C4-2B (cell line): ENCODE data around the gene USP32.
"Not testable (repeated sequence)": the region's sequence is repeated elsewhere in the genome, so short reads cannot be mapped to it uniquely, and the experiment has no call there.

Experiments used
- H3K27ac ChIP-seq: fragments of 450-650 bp; 2 replicates; pipeline ENCODE4 v1.5.1; 2017
- ZFX ChIP-seq: fragments of 450-650 bp; IDR thresholded peaks from 2 replicates; pipeline ENCODE4 v1.6.1; 2017
- TF ChIP-seq, protein P1 (sequence below): fragments of 450-650 bp; conservative IDR thresholded peaks from 2 replicates; pipeline ENCODE4 v1.5.1; 2017; ENCODE audit warnings: mild to moderate bottlenecking

Gene USP32

DNA sequence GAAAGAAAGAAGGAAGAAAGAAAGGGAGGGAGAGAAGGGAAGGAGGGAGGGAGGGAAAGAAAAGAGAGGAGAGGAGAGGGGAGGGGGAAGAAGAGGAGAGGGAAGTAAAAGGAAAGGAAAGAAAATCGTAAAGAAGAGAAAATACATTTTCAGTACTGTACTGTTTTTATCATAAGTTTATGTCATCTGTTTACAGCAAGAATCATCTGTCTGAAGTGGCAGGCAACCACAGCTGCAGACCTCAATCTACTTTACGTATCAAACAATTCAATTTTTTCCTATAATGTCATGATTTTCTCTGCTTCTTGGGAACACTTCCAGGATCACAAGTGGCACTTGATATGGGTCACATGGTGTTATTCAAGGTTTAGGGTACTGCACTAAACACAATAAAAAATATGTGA, 58.3 kb downstream of the USP32 start:
- no peak for TF ChIP-seq ZFX
- TF ChIP-seq, protein P1, sequence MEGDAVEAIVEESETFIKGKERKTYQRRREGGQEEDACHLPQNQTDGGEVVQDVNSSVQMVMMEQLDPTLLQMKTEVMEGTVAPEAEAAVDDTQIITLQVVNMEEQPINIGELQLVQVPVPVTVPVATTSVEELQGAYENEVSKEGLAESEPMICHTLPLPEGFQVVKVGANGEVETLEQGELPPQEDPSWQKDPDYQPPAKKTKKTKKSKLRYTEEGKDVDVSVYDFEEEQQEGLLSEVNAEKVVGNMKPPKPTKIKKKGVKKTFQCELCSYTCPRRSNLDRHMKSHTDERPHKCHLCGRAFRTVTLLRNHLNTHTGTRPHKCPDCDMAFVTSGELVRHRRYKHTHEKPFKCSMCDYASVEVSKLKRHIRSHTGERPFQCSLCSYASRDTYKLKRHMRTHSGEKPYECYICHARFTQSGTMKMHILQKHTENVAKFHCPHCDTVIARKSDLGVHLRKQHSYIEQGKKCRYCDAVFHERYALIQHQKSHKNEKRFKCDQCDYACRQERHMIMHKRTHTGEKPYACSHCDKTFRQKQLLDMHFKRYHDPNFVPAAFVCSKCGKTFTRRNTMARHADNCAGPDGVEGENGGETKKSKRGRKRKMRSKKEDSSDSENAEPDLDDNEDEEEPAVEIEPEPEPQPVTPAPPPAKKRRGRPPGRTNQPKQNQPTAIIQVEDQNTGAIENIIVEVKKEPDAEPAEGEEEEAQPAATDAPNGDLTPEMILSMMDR, result no peak
- no peak overlapping the region for H3K27ac ChIP-seq

DNA sequence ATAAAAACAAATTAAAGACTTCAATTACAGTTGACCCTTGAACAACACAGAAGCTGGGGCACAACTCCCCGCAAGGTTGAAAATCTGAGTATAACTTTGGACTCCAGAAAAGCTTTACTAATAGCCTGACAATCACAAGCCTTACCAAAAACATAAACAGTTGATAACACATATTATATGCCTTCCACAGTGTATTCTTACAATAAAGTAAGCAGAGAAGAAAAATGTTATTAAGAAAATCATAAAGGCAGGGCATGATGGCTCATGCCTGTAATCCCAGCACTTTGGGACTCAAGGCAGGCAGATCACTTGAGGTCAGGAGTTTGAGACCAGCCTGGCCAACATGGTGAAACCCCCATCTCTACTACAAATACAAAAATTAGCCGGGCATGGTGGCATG, 58.9 kb downstream of the USP32 start:
- not testable (repeated sequence) for H3K27ac ChIP-seq

DNA sequence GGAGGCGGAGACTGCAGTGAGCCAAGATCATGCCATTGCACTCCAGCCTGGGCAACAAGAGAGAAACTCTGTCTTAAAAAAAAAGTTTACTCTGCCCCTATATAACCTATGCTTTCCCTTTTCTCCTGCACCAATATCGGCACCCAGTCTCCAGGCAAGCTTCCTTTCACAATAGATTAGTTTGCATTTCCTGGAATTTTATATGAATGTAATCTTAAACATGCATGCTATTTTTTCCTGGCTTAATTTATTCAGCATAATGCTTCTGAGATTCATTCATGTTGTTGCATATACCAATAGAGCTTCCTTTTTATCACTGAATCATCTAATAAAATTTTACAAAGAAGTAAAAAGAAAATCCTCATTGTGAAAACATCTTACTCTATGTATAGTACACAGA, 59.4 kb downstream of the USP32 start:
- H3K27ac ChIP-seq, result no peak overlapping the region
- TF ChIP-seq ZFX, result no peak
- TF ChIP-seq, protein P1, result no peak

DNA sequence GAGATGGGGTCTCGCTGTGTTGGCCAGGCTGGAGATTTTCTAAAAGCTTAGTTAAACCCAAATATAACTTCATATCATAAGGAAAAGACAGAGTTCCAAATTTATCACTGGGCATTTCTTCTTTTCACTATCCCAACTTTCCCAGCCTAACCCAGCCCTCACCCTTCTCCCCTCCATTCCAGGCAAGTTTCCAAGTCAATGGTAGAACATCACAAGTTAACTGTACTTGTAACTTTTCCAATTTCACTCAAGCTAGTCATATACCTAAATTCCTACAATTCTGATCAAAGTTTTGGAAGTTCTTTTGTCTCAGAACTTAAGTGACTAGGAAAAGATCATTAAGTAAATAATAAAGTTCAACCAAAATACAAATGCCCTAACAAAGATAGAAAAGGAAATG, 61.2 kb downstream of the USP32 start:
- H3K27ac ChIP-seq, result no peak overlapping the region
- TF ChIP-seq, protein P1, result no peak
- no peak for TF ChIP-seq ZFX

DNA sequence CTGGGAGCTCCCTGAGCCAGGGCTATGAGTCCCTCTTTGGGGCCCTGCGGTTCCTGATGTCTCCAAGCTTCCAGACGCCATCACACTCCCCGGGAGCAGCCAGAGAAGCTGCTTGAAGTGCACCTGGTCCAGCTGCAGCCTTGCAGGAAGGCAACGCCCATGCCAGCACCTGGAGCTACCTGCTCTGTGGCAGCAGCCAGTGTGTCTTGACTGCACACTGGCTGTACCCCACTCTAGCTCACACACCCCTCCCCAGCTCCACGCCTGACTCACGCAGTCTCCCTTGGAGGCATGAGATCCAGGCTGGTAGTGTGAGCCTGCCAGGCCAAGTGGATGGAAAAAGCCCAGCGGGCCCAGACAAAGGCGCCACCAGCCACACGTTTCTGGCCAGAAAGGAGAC, 63.3 kb downstream of the USP32 start:
- TF ChIP-seq, protein P1, result no peak
- no peak for TF ChIP-seq ZFX
- no peak overlapping the region for H3K27ac ChIP-seq

DNA sequence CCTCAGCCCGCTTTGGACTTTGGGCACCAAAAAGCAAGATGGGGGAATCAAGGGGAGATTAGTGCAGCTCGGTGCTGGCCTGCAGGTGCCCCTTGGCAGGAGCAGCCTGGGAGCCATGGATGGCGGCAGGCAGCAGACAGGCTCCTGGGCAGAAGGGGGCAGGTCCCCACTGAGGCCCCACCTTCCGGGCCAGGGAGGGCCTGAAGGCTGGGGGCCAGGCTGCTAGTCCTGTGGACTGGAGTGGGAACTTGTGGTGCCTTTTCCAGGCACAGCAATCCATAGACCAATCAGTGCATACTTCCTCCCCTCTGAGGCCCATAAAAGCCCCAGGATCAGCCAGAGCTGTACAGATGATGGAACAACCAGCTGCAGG, 64.0 kb downstream of the USP32 start:
- TF ChIP-seq, protein P1, result no peak
- no peak for TF ChIP-seq ZFX
- no peak overlapping the region; the same call in 1 of the 2 replicates for H3K27ac ChIP-seq

DNA sequence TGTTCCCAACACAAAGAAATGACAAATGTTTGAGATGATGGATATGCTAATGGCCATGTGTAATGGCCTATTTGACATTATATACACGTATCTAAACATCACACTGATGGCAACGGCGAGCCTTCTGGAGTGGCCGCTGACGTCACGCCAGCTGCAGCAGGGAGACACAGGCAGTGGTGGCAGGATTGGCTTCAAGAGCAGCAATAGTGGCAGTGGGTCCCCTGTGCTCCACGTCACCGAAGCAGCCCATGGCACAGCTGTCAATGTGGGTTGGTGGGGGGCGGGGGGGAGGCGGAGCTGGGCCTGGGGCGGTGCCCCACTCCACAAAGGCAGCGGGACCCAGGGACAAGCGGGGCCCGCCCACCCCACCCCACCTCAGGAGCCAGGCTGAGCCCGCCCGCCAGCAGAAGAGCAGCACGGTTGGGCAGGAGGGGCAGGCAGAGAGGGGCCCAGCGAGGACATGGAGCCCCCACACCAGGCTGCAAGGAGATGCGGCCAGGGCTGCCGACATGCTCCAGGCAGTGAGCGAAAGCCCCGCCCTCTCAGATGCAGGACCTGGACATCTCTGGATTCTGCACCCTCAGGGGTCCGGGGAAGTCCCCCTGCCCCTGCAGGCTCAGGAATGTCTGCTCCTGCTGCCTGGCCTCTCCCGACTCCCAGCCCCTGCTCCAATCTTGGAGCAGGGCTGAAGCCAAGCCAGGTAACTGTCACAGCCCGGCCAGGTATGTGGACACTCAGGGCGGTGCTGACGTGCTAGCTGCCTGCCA, 64.6 kb downstream of the USP32 start:
- H3K27ac ChIP-seq, result peak overlapping the region; percentile 17; the same call in 1 of the 2 replicates
- no peak for TF ChIP-seq ZFX
- TF ChIP-seq, protein P1, result no peak

DNA sequence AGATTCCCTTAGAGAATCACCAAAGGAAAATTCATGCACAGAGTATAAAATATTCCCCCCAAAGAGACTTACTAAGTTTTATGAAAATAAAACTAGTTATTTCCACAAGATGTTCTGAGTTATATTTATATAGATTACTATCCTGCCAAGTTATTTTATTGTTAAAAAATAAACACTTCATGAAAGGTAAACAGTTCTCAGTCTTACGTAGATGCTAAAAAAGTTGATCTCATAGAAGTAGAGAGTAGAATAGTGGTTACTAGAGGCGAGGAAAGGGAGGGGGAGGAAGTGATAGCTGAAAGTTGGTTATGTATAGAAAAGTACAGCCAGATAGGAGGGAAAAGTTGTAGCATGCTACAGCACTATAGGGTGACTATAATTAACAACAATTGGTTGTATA, 65.2 kb downstream of the USP32 start:
- TF ChIP-seq ZFX, result no peak
- TF ChIP-seq, protein P1, result no peak
- peak overlapping the region; percentile 17; the same call in 1 of the 2 replicates for H3K27ac ChIP-seq
